Measurements from ENCODE around the gene PHKA1. TPM values are rescaled to one million over a fixed set of nuclear protein-coding genes. Genes with fewer than 3 reads are reported as not detected.

Gene PHKA1
- total and polyA plus RNA-seq, 4 donors = 0.57 to 5.5 (median 1.4) TPM

GRCh38 chrX:72641611-72642010, 72.5 kb downstream of the PHKA1 start:
- no peak overlapping the region for H3K4me3 ChIP-seq (ENCODE audit: low read depth in 1 of 3, low read length in 3 of 3)
- DNase-seq (ENCODE audit: low spot score) = no peak
- peaks cover 0 to 4% (median 0%) of the 10 kb centered on the region in 4 donors for H3K27me3 ChIP-seq (ENCODE audit: control insufficient read depth in 4 of 4, insufficient read depth in 4 of 4, low read length in 3 of 4)
- no peaks in the 10 kb centered on the region for H3K36me3 ChIP-seq (ENCODE audit: control insufficient read depth in 4 of 4, insufficient read depth in 3 of 4, low read depth in 1 of 4, low read length in 3 of 4)
- no peak overlapping the region for H3K27ac ChIP-seq (ENCODE audit: low read depth in 1 of 2, low read length in 2 of 2)
- no peaks in the 10 kb centered on the region for H3K9me3 ChIP-seq (ENCODE audit: control insufficient read depth in 4 of 4, low read length in 3 of 4)
- TF ChIP-seq REST (IDR thresholded peaks at IDR 0.05) (no peak), MAX (IDR thresholded peaks at IDR 0.05) (no peak), ZBTB33 (IDR thresholded peaks at IDR 0.05) (no peak), RAD21 (IDR thresholded peaks at IDR 0.05) (no peak), FOXA2 (IDR thresholded peaks at IDR 0.05) (no peak), SP1 (IDR thresholded peaks at IDR 0.05) (no peak), FOXA1 (IDR thresholded peaks at IDR 0.05) (no peak), EGR1 (IDR thresholded peaks at IDR 0.05; ENCODE audit: low read depth in 2 of 2) (no peak), ATF3 (IDR thresholded peaks at IDR 0.05) (no peak), RXRA (IDR thresholded peaks at IDR 0.05) (no peak), JUND (IDR thresholded peaks at IDR 0.05) (no peak), NR2F2 (IDR thresholded peaks at IDR 0.05) (no peak), HNF4A (conservative IDR thresholded peaks at IDR 0.05) (no peak), CTCF (IDR thresholded peaks at IDR 0.05; ENCODE audit: low read depth, low read length, missing input control) (no peak), TAF1 (conservative IDR thresholded peaks at IDR 0.05) (no peak), GABPA (IDR thresholded peaks at IDR 0.05 in 1 of 2, conservative IDR thresholded peaks at IDR 0.05 in 1 of 2) (no peak)
- no peaks in the 10 kb centered on the region for H3K4me1 ChIP-seq (ENCODE audit: control insufficient read depth in 4 of 4, insufficient read depth in 4 of 4, low read length in 3 of 4)
- WGBS = 92% methylated on average over 4 of the region's 4 CpGs
- no peak overlapping the region for H3K9ac ChIP-seq (ENCODE audit: low read depth in 1 of 2, low read length in 2 of 2)

- Histone ChIP-seq H3K4me3 (ENCODE audit: low read depth in 1 of 3, low read length in 3 of 3) (no peak overlapping the region), H3K9ac (ENCODE audit: low read depth in 1 of 2, low read length in 2 of 2) (no peak overlapping the region), H3K27ac (ENCODE audit: low read depth in 1 of 2, low read length in 2 of 2) (peak overlapping the region in 1 of 2 donors; percentile 11), H3K27me3 (ENCODE audit: control insufficient read depth in 4 of 4, insufficient read depth in 4 of 4, low read length in 3 of 4) (no peaks in the 10 kb centered on the region), H3K9me3 (ENCODE audit: control insufficient read depth in 4 of 4, low read length in 3 of 4) (no peaks in the 10 kb centered on the region), H3K36me3 (ENCODE audit: control insufficient read depth in 4 of 4, insufficient read depth in 3 of 4, low read depth in 1 of 4, low read length in 3 of 4) (no peaks in the 10 kb centered on the region), H3K4me1 (ENCODE audit: control insufficient read depth in 4 of 4, insufficient read depth in 4 of 4, low read length in 3 of 4) (peaks cover 0 to 3% (median 0%) of the 10 kb centered on the region in 4 donors)
- TF ChIP-seq YY1 (IDR thresholded peaks at IDR 0.05) (peak; percentile 23), NR2F2 (IDR thresholded peaks at IDR 0.05) (no peak), HNF4G (IDR thresholded peaks at IDR 0.05) (no peak), RXRA (IDR thresholded peaks at IDR 0.05) (peak; percentile 29 to 67), FOXA2 (IDR thresholded peaks at IDR 0.05) (no peak), HNF4A (conservative IDR thresholded peaks at IDR 0.05) (peak in 1 of 2 donors; percentile 7)
- DNase-seq (ENCODE audit: low spot score) = no peak
- 94% methylated on average over 1 of the region's 1 CpG for WGBS
Measured at GRCh38 chrX:72635930-72636329, 78.2 kb downstream of the PHKA1 start.

All from liver (tissue), 9 donors.